LNCAP (cell line): ENCODE measurements around the gene EGR4.

Experiments used
- CTCF ChIP-seq: fragments of 450-650 bp; IDR thresholded peaks from 2 replicates; pipeline ENCODE4 v1.5.1; 2017; ENCODE audit warnings: mild to moderate bottlenecking

The EGR4 gene

GRCh38 chr2:73293534-73294171 lies at the start of gene EGR4:
TSS of gene EGR4 (minus strand) at chr2:73293548. CDS start at chr2:73293317, 231 bp downstream.
- no peak for TF ChIP-seq CTCF

- no peak for TF ChIP-seq CTCF
Observed at GRCh38 chr2:73341039-73341438, 47.7 kb upstream of the EGR4 start.

GRCh38 chr2:73339201-73339600 lies 45.9 kb upstream of the EGR4 start:
- TF ChIP-seq CTCF, result no peak

- TF ChIP-seq CTCF, result no peak
Observed at GRCh38 chr2:73337828-73338227, 44.5 kb upstream of the EGR4 start.

- TF ChIP-seq CTCF, result no peak
Observed at GRCh38 chr2:73334620-73335019, 41.3 kb upstream of the EGR4 start.

- no peak for TF ChIP-seq CTCF
Observed at GRCh38 chr2:73334045-73334444, 40.7 kb upstream of the EGR4 start.

GRCh38 chr2:73333564-73333963 lies 40.2 kb upstream of the EGR4 start:
- TF ChIP-seq CTCF, result no peak
